ENCODE results near the gene HJURP.
A peak's percentile ranks its signal among the peaks of the same experiment; 100 is the strongest.

DNA sequence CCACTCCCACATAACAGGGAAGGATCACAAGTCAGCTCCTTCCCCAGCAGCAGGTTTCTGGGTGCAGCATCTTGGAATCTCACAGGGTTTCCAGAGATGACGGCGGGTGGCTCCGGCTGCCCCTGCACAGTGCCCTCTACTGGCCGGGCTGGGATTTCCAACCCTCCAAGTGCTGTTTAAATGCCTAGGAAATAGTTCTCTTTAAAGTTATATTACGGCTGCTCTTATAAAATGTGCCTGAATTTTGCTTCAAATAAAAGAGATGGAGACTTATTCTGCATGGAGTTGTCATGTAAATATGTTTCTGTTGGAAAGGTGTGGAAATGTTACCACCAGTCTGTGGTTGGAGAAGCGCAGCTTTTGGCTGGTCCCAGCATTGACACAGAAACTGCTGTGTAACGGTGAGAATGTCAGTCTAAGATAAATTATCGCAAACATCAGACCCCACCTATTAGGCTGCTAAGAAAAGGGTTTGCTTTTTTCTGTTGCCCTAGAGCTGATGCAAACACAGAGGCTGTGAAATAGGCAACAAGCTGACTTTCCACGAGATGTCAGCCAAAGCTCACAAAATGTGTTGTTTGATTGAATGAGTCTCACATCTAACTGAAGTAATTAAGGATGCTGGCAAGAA, 3.3 kb upstream of the HJURP start:
- TF ChIP-seq, protein P1, sequence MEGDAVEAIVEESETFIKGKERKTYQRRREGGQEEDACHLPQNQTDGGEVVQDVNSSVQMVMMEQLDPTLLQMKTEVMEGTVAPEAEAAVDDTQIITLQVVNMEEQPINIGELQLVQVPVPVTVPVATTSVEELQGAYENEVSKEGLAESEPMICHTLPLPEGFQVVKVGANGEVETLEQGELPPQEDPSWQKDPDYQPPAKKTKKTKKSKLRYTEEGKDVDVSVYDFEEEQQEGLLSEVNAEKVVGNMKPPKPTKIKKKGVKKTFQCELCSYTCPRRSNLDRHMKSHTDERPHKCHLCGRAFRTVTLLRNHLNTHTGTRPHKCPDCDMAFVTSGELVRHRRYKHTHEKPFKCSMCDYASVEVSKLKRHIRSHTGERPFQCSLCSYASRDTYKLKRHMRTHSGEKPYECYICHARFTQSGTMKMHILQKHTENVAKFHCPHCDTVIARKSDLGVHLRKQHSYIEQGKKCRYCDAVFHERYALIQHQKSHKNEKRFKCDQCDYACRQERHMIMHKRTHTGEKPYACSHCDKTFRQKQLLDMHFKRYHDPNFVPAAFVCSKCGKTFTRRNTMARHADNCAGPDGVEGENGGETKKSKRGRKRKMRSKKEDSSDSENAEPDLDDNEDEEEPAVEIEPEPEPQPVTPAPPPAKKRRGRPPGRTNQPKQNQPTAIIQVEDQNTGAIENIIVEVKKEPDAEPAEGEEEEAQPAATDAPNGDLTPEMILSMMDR (IDR thresholded peaks at IDR 0.05) = peak in 5 of 6 experiments; percentile 50 to 82 (median 67)
- no peak for TF ChIP-seq POLR2A (IDR thresholded peaks at IDR 0.05)
